ENCODE measurements around the gene TRIM28. TPM values are rescaled to one million over a fixed set of nuclear protein-coding genes. Genes with fewer than 3 reads are reported as not detected.
A peak's percentile ranks its signal among the peaks of the same experiment; 100 is the strongest.

Gene TRIM28
- total and polyA plus RNA-seq, 4 donors: 47.1 to 157 (median 84.2) TPM

GRCh38 chr19:58520257-58520599 is 23.6 kb upstream of the TRIM28 start:
- Histone ChIP-seq H3K4me1 (ENCODE audit: control insufficient read depth in 4 of 4, insufficient read depth in 4 of 4, low read length in 3 of 4) (peaks cover 2 to 37% (median 20%) of the 10 kb centered on the region in 4 donors), H3K27ac (ENCODE audit: low read depth in 1 of 2, low read length in 2 of 2) (peak overlapping the region; percentile 95), H3K27me3 (ENCODE audit: control insufficient read depth in 4 of 4, insufficient read depth in 4 of 4, low read length in 3 of 4) (no peaks in the 10 kb centered on the region), H3K36me3 (ENCODE audit: control insufficient read depth in 4 of 4, insufficient read depth in 3 of 4, low read depth in 1 of 4, low read length in 3 of 4) (peaks cover 0 to 9% (median 3%) of the 10 kb centered on the region in 4 donors), H3K4me3 (ENCODE audit: low read depth in 1 of 3, low read length in 3 of 3) (peak overlapping the region; percentile 78 to 94 (median 88)), H3K9ac (ENCODE audit: low read depth in 1 of 2, low read length in 2 of 2) (peak overlapping the region; percentile 61 to 72), H3K9me3 (ENCODE audit: control insufficient read depth in 4 of 4, low read length in 3 of 4) (no peaks in the 10 kb centered on the region)
- whole genome bisulfite sequencing: 14% methylated on average over 7 of the region's 7 CpGs
- DNase-seq (ENCODE audit: low spot score): no peak
- TF ChIP-seq HNF4G (IDR thresholded peaks at IDR 0.05): no peak
- TF ChIP-seq GABPA (IDR thresholded peaks at IDR 0.05 in 1 of 2, conservative IDR thresholded peaks at IDR 0.05 in 1 of 2): no peak

GRCh38 chr19:58521651-58522050 is 22.2 kb upstream of the TRIM28 start:
- WGBS: 84% methylated on average over 4 of the region's 4 CpGs
- Histone ChIP-seq H3K27me3 (ENCODE audit: control insufficient read depth in 4 of 4, insufficient read depth in 4 of 4, low read length in 3 of 4) (no peaks in the 10 kb centered on the region), H3K9me3 (ENCODE audit: control insufficient read depth in 4 of 4, low read length in 3 of 4) (no peaks in the 10 kb centered on the region), H3K36me3 (ENCODE audit: control insufficient read depth in 4 of 4, insufficient read depth in 3 of 4, low read depth in 1 of 4, low read length in 3 of 4) (peaks cover 0 to 4% (median under 1%) of the 10 kb centered on the region in 4 donors), H3K4me3 (ENCODE audit: low read depth in 1 of 3, low read length in 3 of 3) (no peak overlapping the region), H3K27ac (ENCODE audit: low read depth in 1 of 2, low read length in 2 of 2) (no peak overlapping the region), H3K4me1 (ENCODE audit: control insufficient read depth in 4 of 4, insufficient read depth in 4 of 4, low read length in 3 of 4) (peaks cover 2 to 29% (median 20%) of the 10 kb centered on the region in 4 donors), H3K9ac (ENCODE audit: low read depth in 1 of 2, low read length in 2 of 2) (no peak overlapping the region)
- no peak for TF ChIP-seq REST (IDR thresholded peaks at IDR 0.05)
- TF ChIP-seq ATF3 (IDR thresholded peaks at IDR 0.05): no peak
- no peak for TF ChIP-seq TAF1 (conservative IDR thresholded peaks at IDR 0.05)
- TF ChIP-seq JUND (IDR thresholded peaks at IDR 0.05): no peak
- no peak for TF ChIP-seq MAX (IDR thresholded peaks at IDR 0.05)
- TF ChIP-seq SP1 (IDR thresholded peaks at IDR 0.05): no peak
- no peak for TF ChIP-seq RXRA (IDR thresholded peaks at IDR 0.05)
- no peak for TF ChIP-seq ZBTB33 (IDR thresholded peaks at IDR 0.05)
- no peak for TF ChIP-seq HNF4G (IDR thresholded peaks at IDR 0.05)
- no peak for TF ChIP-seq GABPA (IDR thresholded peaks at IDR 0.05 in 1 of 2, conservative IDR thresholded peaks at IDR 0.05 in 1 of 2)
- no peak for TF ChIP-seq CTCF (IDR thresholded peaks at IDR 0.05; ENCODE audit: low read depth, low read length, missing input control)
- no peak for TF ChIP-seq HNF4A (conservative IDR thresholded peaks at IDR 0.05)
- no peak for TF ChIP-seq NR2F2 (IDR thresholded peaks at IDR 0.05)
- TF ChIP-seq YY1 (IDR thresholded peaks at IDR 0.05): no peak
- TF ChIP-seq EGR1 (IDR thresholded peaks at IDR 0.05; ENCODE audit: low read depth in 2 of 2): no peak
- DNase-seq (ENCODE audit: low spot score): no peak
